Activated effector memory CD4-positive, alpha-beta T cell treated with anti-CD3 and anti-CD28 coated beads, Interleukin-2, amount 50 U/mL, for 16 hours (primary cell): Measurements from ENCODE around the gene PRRC2B.
A peak's percentile ranks its signal among the peaks of the same experiment; 100 is the strongest.

Experiments used
- DNase-seq: peaks from one replicate; pipeline ENCODE4 v3.0.0-alpha.2; 2020

PRRC2B gene

GRCh38 chr9:131474711-131475110 is 80.8 kb downstream of the PRRC2B start:
- peak; percentile 56 for DNase-seq

GRCh38 chr9:131475111-131475955 is 81.4 kb downstream of the PRRC2B start:
- peak; percentile 50 for DNase-seq

DNA sequence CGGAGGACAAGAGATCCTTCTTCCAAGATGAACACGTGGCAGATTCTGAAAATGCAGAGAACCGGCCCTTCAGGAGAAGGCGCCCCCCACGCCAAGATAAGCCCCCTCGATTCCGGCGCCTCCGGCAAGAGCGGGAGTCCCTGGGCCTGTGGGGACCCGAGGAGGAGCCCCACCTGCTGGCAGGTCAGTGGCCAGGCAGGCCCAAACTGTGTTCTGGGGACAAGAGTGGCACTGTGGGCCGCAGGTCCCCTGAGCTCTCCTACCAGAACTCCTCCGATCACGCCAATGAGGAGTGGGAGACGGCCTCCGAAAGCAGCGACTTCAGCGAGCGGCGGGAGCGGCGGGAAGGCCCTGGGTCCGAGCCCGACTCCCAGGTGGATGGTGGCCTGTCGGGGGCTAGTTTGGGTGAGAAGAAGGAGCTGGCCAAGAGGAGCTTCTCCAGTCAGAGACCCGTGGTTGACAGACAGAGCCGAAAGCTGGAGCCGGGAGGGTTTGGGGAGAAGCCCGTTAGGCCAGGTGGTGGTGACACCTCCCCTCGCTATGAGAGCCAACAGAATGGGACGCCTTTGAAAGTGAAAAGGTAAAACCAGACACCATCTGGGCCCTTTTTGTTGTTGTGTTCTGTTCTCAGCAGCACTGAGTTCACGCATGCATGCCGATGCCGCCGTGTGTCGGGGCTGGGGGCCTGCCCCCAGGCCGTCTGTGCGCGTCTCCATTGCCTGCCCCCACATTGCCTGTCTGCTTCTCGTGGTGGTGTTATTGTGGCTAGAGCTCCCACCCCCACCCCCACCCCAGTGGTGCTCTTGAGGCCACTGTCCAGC is 82.3 kb downstream of the PRRC2B start:
- DNase-seq: peak; percentile 58

- no peak for DNase-seq
Measured at GRCh38 chr9:131476777-131477345, 83.0 kb downstream of the PRRC2B start.

- DNase-seq: no peak
Measured at GRCh38 chr9:131477367-131477766, 83.5 kb downstream of the PRRC2B start.

DNA sequence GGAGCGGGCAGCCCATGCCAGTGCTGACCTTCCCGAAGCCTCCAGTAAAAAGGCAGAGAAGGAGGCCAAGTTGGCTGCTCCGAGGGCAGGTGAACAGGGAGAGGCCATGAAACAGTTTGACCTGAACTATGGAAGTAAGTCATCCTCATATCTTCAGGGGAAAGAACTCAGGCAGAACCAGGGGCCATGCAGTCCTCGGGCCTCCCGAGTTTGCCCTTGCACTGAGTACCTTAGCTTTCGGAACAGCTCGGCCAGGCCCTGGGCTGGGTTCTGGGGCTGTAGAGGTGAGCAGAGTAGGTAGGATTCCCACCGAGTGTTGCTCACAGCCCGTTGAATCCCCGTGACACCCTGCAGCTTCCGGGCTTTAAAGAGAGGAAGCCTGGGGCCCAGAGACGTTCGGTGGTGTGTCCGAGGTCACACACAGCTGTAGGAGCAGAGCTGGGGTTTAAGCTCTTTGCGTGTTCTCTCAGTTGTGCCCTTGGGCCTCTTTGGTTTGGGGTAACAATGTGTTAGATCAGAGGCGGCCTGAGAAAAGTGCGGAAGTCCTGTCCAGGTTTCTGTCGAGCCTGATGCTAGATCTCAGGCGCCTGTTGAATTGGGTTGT is 84.0 kb downstream of the PRRC2B start:
- no peak for DNase-seq

- DNase-seq: peak; percentile 85
Measured at GRCh38 chr9:131478421-131478868, 84.6 kb downstream of the PRRC2B start.

DNA sequence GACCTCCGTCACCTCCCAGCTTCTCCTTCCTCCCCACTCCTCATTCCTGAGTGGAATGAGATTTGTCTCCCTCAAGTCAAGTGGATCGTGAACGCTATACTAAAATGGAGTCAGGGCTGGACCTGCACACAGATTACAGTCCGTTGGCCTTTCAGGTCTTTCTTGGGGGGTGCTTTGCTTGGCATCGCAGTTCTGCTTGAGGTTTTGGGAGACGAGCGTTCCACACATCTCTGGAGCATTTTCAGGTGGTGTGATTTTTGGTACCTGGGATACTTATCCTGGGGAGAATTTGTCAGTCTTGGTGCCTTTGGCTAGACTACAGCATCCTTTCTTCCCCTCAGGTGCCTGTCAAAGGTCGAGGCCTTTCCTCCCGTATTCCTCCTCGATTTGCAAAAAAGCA is 85.0 kb downstream of the PRRC2B start:
- DNase-seq: no peak

- DNase-seq: no peak
Measured at GRCh38 chr9:131480258-131480657, 86.4 kb downstream of the PRRC2B start.

DNA sequence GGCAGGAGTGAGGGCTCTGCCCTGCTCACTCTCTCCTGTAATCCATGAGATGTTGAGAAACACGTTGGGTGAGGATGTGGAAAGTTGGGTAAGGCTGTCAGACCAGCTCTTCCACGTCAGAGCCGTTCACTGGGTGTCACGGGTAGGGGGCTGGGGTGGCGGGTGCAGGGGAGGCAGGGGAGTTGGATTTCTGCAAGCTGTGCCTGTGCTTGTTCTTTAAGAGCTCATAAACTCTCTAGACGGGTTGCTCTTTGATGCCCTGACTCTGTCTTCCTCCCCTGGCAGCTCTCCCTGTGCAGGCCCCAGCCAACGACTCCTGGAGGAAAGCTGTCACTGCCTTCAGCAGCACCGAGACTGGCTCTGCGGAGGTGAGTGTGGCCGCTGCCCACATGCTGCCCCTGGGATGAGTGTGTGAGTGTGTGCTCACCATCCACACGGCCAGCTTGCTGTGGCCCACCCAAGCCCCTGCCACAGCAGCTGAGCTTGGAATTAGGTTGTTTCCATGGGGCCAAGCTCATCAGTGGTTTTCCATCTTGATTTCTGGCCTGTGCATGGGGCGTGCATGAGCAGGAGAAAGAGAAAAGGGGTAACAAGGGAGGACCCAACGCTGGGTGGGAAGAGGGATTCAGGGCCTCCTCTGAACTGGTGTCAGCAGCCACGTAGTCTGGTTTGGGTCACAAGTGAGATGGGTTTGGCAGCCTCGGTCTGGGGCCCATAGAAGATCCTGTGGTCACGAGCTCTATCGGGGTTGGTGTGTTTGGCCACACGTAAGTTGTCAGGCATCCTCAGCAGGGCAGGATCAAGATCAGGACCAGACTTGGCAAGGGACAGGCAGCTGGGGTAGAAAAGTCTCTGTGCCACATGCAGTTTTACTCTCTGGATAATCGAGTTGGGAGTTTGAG is 87.8 kb downstream of the PRRC2B start:
- DNase-seq: no peak

DNA sequence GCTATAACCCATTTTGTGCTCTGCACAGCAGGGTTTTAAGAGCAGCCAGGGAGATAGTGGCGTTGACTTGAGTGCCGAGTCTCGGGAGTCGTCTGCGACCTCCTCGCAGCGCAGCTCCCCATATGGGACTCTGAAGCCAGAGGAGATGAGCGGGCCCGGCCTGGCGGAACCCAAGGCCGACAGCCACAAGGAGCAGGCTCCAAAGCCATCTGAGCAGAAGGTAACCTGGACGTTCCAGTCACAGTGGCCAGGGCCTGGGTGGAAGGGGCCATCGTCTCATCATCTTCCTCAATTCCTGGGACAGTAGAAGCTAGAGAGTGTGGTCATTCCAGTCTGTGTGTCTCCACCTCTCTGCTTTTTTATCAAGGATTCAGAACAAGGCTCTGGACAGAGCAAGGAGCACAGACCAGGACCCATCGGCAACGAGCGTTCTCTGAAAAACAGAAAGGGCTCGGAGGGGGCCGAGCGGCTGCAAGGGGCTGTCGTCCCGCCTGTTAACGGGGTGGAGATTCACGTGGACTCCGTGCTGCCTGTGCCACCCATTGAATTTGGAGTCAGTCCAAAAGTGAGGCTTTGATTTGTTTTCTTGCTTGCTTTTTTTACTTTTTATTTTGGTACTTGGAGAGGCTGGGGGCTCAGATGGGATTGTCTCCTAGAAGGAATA is 88.6 kb downstream of the PRRC2B start:
- DNase-seq: no peak

DNA sequence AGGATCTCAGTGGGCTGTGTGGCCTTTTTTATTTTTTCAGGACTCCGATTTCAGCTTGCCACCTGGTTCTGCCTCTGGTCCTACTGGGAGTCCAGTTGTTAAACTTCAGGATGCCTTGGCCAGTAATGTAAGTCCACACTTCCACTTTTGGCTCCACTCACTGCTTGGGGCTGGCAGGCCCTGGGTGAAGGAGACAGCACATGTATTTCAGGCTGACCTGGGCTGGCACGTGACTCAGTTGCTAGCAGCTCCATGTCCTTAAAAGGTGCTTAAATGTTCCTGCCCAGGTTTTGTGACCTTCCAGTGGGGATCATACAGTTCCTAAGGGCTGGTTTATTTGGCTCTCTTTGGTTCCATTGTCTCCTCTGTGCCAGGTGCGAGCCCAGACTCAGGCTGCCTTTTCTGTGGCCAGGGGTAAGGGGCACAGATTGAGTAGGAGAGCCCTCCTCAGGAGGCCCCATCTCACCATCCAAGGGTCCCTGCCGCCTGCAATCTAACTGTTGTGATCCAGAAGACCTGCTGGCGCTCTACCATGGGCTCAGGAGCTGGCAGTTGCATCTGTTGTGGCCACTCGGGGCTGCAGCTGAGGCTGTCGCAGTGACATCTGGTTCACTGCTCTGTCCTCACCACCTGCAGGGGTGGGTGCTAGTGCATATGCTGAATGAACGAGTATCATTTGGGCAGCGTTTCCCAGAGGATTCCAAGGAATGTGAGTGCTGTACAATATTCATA is 89.6 kb downstream of the PRRC2B start:
- no peak for DNase-seq

GRCh38 chr9:131484051-131484445 is 90.2 kb downstream of the PRRC2B start:
- no peak for DNase-seq

- DNase-seq: no peak
Measured at GRCh38 chr9:131484560-131485185, 90.8 kb downstream of the PRRC2B start.

- no peak for DNase-seq
Measured at GRCh38 chr9:131485206-131485605, 91.3 kb downstream of the PRRC2B start.

GRCh38 chr9:131485728-131486422 is 92.0 kb downstream of the PRRC2B start:
- no peak for DNase-seq

DNA sequence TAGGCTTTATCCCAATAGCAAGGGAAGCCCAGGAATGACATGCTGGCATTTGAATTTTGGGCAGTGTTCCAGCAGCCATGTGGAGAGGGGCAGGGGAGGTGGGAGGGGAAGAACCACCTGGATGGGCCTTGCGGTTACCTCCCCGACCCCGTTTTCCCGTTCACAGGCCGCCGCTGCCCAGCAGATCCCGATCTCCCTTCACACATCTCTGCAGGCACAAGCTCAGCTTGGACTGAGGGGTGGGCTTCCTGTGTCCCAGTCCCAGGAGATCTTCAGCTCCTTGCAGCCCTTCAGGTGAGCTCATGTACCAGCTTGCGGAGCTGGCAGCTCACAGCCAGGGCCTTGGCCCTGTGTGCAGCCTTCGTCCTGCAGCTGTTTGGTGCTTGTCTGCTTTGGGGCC is 93.1 kb downstream of the PRRC2B start:
- no peak for DNase-seq

DNA sequence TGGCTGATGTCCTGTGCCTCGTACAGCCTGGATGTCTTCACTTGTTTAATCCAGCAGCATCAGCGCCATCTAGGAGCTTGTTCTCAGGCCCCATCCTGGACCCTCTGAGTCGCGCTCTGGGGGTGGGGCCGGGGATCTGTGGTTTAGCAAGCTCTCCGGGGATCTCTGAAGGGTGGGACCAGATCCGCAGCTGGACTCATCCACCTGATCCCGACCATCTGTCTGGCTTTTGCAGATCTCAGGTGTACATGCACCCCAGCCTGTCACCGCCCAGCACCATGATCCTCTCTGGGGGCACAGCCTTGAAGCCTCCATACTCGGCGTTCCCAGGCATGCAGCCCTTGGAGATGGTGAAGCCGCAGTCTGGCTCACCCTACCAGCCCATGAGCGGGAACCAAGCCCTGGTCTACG is 93.7 kb downstream of the PRRC2B start:
- no peak for DNase-seq

GRCh38 chr9:131490514-131490913 is 96.6 kb downstream of the PRRC2B start:
- no peak for DNase-seq
